Measurements from ENCODE around the gene DRD2.

GRCh38 chr11:113410414-113411135, 64.6 kb downstream of the DRD2 start:
- TF ChIP-seq CTCF (IDR thresholded peaks at IDR 0.05; ENCODE audit: insufficient read depth, low read length, poor library complexity, severe bottlenecking) (no peak), EZH2phosphoT487 (conservative IDR thresholded peaks at IDR 0.05; ENCODE audit: low read length) (no peak)
